Measurements from ENCODE around the gene CFAP141.

Gene CFAP141

DNA sequence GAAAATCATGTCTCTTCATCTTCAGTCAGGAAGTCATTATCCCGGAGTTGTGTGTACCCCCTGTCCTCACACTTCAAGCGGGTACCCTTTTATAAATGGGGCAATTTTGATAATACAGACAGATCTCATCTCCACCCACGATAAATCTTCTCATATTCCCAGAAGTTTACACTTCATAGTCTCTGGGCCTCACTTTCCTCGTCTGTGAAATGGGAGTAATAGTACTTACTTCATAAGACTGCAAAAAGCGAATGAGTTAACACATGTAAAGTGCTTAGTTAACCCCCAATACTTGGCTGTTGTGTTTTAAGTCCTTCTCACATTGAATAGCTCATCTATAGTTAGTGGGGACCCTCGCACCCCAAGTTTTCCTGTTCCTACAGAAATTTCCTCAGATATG is 52.1 kb downstream of the CFAP141 start:
- no peaks in the 10 kb centered on the region for H3K4me1 ChIP-seq
- no peak overlapping the region for H2AFZ ChIP-seq
- no peaks in the 10 kb centered on the region for H3K9me3 ChIP-seq (ENCODE audit: control insufficient read depth, low read length)
- H3K27ac ChIP-seq: no peak overlapping the region
- no peaks in the 10 kb centered on the region for H3K27me3 ChIP-seq (ENCODE audit: control insufficient read depth, insufficient read depth, low read length)
- H3K9ac ChIP-seq: no peak overlapping the region
- no peaks in the 10 kb centered on the region for H3K79me2 ChIP-seq
- H3K4me3 ChIP-seq (ENCODE audit: low read depth, low read length): no peak overlapping the region
- TF ChIP-seq, protein P1, sequence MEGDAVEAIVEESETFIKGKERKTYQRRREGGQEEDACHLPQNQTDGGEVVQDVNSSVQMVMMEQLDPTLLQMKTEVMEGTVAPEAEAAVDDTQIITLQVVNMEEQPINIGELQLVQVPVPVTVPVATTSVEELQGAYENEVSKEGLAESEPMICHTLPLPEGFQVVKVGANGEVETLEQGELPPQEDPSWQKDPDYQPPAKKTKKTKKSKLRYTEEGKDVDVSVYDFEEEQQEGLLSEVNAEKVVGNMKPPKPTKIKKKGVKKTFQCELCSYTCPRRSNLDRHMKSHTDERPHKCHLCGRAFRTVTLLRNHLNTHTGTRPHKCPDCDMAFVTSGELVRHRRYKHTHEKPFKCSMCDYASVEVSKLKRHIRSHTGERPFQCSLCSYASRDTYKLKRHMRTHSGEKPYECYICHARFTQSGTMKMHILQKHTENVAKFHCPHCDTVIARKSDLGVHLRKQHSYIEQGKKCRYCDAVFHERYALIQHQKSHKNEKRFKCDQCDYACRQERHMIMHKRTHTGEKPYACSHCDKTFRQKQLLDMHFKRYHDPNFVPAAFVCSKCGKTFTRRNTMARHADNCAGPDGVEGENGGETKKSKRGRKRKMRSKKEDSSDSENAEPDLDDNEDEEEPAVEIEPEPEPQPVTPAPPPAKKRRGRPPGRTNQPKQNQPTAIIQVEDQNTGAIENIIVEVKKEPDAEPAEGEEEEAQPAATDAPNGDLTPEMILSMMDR (IDR thresholded peaks at IDR 0.05): no peak
- no peaks in the 10 kb centered on the region for H3K36me3 ChIP-seq (ENCODE audit: control insufficient read depth, insufficient read depth, low read length)
- H3K4me2 ChIP-seq (ENCODE audit: low read length): no peak overlapping the region

GRCh38 chr1:154151311-154151710 is 54.8 kb downstream of the CFAP141 start:
- Histone ChIP-seq H2AFZ (no peak overlapping the region), H3K27ac (no peak overlapping the region), H3K4me1 (no peaks in the 10 kb centered on the region), H3K27me3 (ENCODE audit: control insufficient read depth, insufficient read depth, low read length) (no peaks in the 10 kb centered on the region), H3K79me2 (no peaks in the 10 kb centered on the region), H3K9ac (no peak overlapping the region), H3K36me3 (ENCODE audit: control insufficient read depth, insufficient read depth, low read length) (no peaks in the 10 kb centered on the region), H3K4me2 (ENCODE audit: low read length) (no peak overlapping the region), H3K4me3 (ENCODE audit: low read depth, low read length) (no peak overlapping the region), H3K9me3 (ENCODE audit: control insufficient read depth, low read length) (no peaks in the 10 kb centered on the region)
- TF ChIP-seq, protein P1 (IDR thresholded peaks at IDR 0.05): no peak

All from parathyroid adenoma (tissue), 2 donors.